Breast epithelium (tissue), 4 donors: Measurements from ENCODE around the gene HDAC9. TPM values are rescaled to one million over a fixed set of nuclear protein-coding genes. Genes with fewer than 3 reads are reported as not detected.

Source experiments
- DNase-seq, 2 donors: peaks; one replicate each; pipeline ENCODE4 v3.0.0-alpha.2; 2019; ENCODE audit warnings: low spot score in 2 of 2
- H3K27ac ChIP-seq, 2 donors: fragments of 200-600 bp; sonication (generic) in 1 of 2; one replicate each; pipeline ENCODE4 v1.5.1; 2016 to 2019; ENCODE audit warnings: mild to moderate bottlenecking in 1 of 2
- H3K27me3 ChIP-seq, 2 donors: fragments of 200-600 bp; sonication (generic) in 1 of 2; one replicate each; pipeline versions ENCODE4 v1.5.1 to v1.6.0; 2017 to 2019; ENCODE audit warnings: control low read depth in 1 of 2, mild to moderate bottlenecking in 1 of 2
- H3K36me3 ChIP-seq: fragments of 200-600 bp; one replicate; pipeline ENCODE4 v1.5.1; 2019
- H3K4me1 ChIP-seq, 2 donors: fragments of 200-600 bp; sonication (generic); one replicate each; pipeline ENCODE4 v1.5.1; 2016 to 2019; ENCODE audit warnings: control low read depth in 1 of 2
- H3K4me3 ChIP-seq, 3 donors: fragments of 200-600 bp; sonication (generic); 1 replicate in 2 of 3; 2 replicates in 1 of 3; pipeline ENCODE4 v1.5.1; 2016 to 2019; ENCODE audit warnings: mild to moderate bottlenecking in 3 of 3, moderate library complexity in 2 of 3
- H3K9me3 ChIP-seq, 2 donors: fragments of 200-600 bp; sonication (generic) in 1 of 2; one replicate each; pipeline ENCODE4 v1.5.1; 2016 to 2019; ENCODE audit warnings: control low read depth in 1 of 2
- POLR2A ChIP-seq: fragments of 450-650 bp; IDR thresholded peaks from one replicate; pipeline ENCODE4 v1.6.1; 2016; ENCODE audit warnings: antibody characterized with exemption, mild to moderate bottlenecking, moderate library complexity
- POLR2AphosphoS5 ChIP-seq, 3 donors: sonication (generic); formaldehyde crosslinking; IDR thresholded peaks; one replicate each; pipeline ENCODE4 v1.6.1; 2017; ENCODE audit warnings: antibody characterized with exemption in 3 of 3
- intact Hi-C: fragments of 100-400 bp; cut with DNase I; formaldehyde crosslinking; loops from one replicate; pipeline ENCODE4 v1.15.1; 2023; ENCODE audit warnings: low total_unique reads
- total RNA-seq, 3 donors: library from RNA; depleted of rRNA; stranded (reverse); fragments of >200 nt; gene quantifications; one replicate each; pipeline ENCODE4 v1.1.0, GENCODE V29; 2016
- TF ChIP-seq, protein P1 (sequence below), 3 donors: fragments of 450-650 bp; IDR thresholded peaks; one replicate each; pipeline ENCODE4 v1.5.1; 2016 to 2017; ENCODE audit warnings: antibody characterized with exemption in 3 of 3, mild to moderate bottlenecking in 3 of 3, moderate library complexity in 3 of 3

Gene HDAC9
- total RNA-seq, 3 donors from 2014 or later = 7.2 to 27.5 (median 7.3) TPM

GRCh38 chr7:18521236-18521589, 25.7 kb downstream of the HDAC9 start:
- no peaks in the 10 kb centered on the region for H3K36me3 ChIP-seq
- no peaks in the 10 kb centered on the region for H3K4me1 ChIP-seq
- no peak overlapping the region for H3K4me3 ChIP-seq
- H3K27me3 ChIP-seq = no peaks in the 10 kb centered on the region
- no peaks in the 10 kb centered on the region for H3K9me3 ChIP-seq
- no peak overlapping the region for H3K27ac ChIP-seq
- DNase-seq = no peak
- TF ChIP-seq, protein P1, sequence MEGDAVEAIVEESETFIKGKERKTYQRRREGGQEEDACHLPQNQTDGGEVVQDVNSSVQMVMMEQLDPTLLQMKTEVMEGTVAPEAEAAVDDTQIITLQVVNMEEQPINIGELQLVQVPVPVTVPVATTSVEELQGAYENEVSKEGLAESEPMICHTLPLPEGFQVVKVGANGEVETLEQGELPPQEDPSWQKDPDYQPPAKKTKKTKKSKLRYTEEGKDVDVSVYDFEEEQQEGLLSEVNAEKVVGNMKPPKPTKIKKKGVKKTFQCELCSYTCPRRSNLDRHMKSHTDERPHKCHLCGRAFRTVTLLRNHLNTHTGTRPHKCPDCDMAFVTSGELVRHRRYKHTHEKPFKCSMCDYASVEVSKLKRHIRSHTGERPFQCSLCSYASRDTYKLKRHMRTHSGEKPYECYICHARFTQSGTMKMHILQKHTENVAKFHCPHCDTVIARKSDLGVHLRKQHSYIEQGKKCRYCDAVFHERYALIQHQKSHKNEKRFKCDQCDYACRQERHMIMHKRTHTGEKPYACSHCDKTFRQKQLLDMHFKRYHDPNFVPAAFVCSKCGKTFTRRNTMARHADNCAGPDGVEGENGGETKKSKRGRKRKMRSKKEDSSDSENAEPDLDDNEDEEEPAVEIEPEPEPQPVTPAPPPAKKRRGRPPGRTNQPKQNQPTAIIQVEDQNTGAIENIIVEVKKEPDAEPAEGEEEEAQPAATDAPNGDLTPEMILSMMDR (IDR thresholded peaks at IDR 0.05) = no peak
- TF ChIP-seq POLR2A = no peak
- no peak for TF ChIP-seq POLR2AphosphoS5 (IDR thresholded peaks at IDR 0.05)
- intact Hi-C loops = loop anchor here (5.0 kb wide), 1 partner anchor 146 kb away; no protein-coding TSS in a partner anchor

DNA sequence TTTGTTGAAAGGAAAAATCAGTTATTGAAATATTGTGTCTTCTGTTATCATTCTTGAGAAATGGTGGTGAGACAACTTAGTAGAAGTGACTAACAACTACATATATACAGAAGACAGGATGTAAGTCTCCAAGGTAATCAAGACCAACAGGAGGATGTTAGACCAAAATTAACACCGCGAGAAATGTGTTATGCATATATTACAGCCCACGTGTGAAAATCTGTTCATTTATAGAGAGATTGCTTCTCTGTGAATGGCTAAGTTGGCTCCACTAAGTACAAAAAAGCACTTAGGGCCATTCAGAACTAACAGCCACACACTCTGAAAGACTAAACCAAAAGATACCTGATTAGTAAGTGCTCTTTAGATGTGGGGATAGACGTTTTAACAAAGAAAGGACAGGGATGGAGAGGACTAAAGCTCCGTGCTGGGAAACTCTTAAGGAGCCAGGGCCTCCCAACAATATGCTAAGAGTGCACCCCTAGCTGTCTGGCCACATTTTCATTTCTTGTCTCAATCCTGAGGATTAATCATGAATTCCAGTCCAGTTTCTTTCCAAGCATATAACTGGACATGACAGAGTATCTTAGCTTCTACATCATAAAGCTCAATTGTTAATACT, 26.5 kb downstream of the HDAC9 start:
- DNase-seq = no peak

GRCh38 chr7:18524248-18524647, 28.7 kb downstream of the HDAC9 start:
- intact Hi-C loops = loop anchor here (5.0 kb wide), 1 partner anchor 143 kb away; no protein-coding TSS in a partner anchor
- no peak for DNase-seq
- Histone ChIP-seq H3K27me3 (no peaks in the 10 kb centered on the region), H3K4me1 (no peaks in the 10 kb centered on the region), H3K9me3 (no peaks in the 10 kb centered on the region), H3K27ac (no peak overlapping the region), H3K4me3 (no peak overlapping the region), H3K36me3 (no peaks in the 10 kb centered on the region)
- no peak for TF ChIP-seq POLR2A
- TF ChIP-seq, protein P1 (IDR thresholded peaks at IDR 0.05) = no peak
- TF ChIP-seq POLR2AphosphoS5 (IDR thresholded peaks at IDR 0.05) = no peak

More for the DNA sequence above, 26.5 kb downstream of the HDAC9 start:
- H3K4me3 ChIP-seq = no peak overlapping the region
- TF ChIP-seq POLR2AphosphoS5 (IDR thresholded peaks at IDR 0.05) = no peak
- no peak for TF ChIP-seq POLR2A
- TF ChIP-seq, protein P1 (IDR thresholded peaks at IDR 0.05) = no peak
- intact Hi-C loops = loop anchor here (5.0 kb wide), 1 partner anchor 145 kb away; no protein-coding TSS in a partner anchor
- H3K4me1 ChIP-seq = no peaks in the 10 kb centered on the region
- H3K27ac ChIP-seq = no peak overlapping the region
- no peaks in the 10 kb centered on the region for H3K9me3 ChIP-seq
- H3K36me3 ChIP-seq = no peaks in the 10 kb centered on the region
- no peaks in the 10 kb centered on the region for H3K27me3 ChIP-seq

DNA sequence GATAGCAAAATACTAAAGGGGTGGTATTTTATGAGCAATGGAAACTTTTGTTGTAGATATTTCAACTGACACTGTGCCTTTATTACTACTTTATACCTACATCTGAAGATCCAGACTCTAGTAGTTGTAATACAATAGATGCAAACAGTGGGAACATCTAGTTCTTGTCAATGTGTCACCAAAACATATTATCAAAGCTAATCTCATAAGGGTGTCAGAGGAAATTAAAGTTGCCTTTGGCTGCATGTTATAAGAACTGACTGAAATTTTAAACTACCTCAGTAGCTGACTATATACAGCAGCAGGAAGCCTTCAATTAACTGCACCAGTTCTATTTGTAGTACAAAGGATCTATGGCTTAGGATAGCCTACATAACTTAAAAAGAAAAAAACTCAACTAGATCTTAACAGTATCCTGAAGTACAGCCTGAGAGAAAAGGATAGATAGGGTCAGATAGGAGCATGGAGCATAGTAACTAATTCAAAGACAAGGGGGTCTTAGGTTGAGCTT, 30.9 kb downstream of the HDAC9 start:
- H3K36me3 ChIP-seq = no peaks in the 10 kb centered on the region
- no peaks in the 10 kb centered on the region for H3K4me1 ChIP-seq
- H3K9me3 ChIP-seq = no peaks in the 10 kb centered on the region
- no peak overlapping the region for H3K27ac ChIP-seq
- intact Hi-C loops = no loop called here
- TF ChIP-seq POLR2AphosphoS5 (IDR thresholded peaks at IDR 0.05) (no peak), POLR2A (no peak)
- TF ChIP-seq, protein P1 (IDR thresholded peaks at IDR 0.05) = no peak
- DNase-seq = no peak
- no peaks in the 10 kb centered on the region for H3K27me3 ChIP-seq
- H3K4me3 ChIP-seq = no peak overlapping the region

- Histone ChIP-seq H3K27ac (no peak overlapping the region), H3K27me3 (no peaks in the 10 kb centered on the region), H3K36me3 (no peaks in the 10 kb centered on the region), H3K4me3 (no peak overlapping the region), H3K4me1 (no peaks in the 10 kb centered on the region), H3K9me3 (no peaks in the 10 kb centered on the region)
- TF ChIP-seq, protein P1 (IDR thresholded peaks at IDR 0.05) = no peak
- TF ChIP-seq POLR2AphosphoS5 (IDR thresholded peaks at IDR 0.05) = no peak
- no peak for TF ChIP-seq POLR2A
- intact Hi-C loops = no loop called here
- no peak for DNase-seq
Observed at GRCh38 chr7:18529239-18529638, 33.7 kb downstream of the HDAC9 start.
